Muscle layer of duodenum (tissue), 2 donors: ENCODE data around the gene MLLT3.

Source experiments
- H3K27ac ChIP-seq: one replicate; pipeline ENCODE4 v1.7.0; 2013; ENCODE audit warnings: mild to moderate bottlenecking, low read length
- H3K27me3 ChIP-seq: one replicate; pipeline ENCODE4 v1.7.0; 2013; ENCODE audit warnings: low read depth, mild to moderate bottlenecking, control low read depth, low read length
- H3K36me3 ChIP-seq, 2 donors: one replicate each; pipeline ENCODE4 v1.7.0; 2013; ENCODE audit warnings: low read length in 2 of 2, control low read depth in 1 of 2, mild to moderate bottlenecking in 1 of 2; ENCODE audit not compliant: insufficient read depth in 2 of 2, control insufficient read depth in 1 of 2
- H3K4me1 ChIP-seq, 2 donors: one replicate each; pipeline ENCODE4 v1.7.0; 2013; ENCODE audit warnings: low read length in 2 of 2, mild to moderate bottlenecking in 2 of 2, control low read depth in 1 of 2, moderate library complexity in 1 of 2; ENCODE audit not compliant: insufficient read depth in 2 of 2, control insufficient read depth in 1 of 2
- H3K4me3 ChIP-seq, 2 donors: one replicate each; pipeline ENCODE4 v1.7.0; 2013; ENCODE audit warnings: low read length in 2 of 2, low read depth in 1 of 2, mild to moderate bottlenecking in 1 of 2
- H3K9me3 ChIP-seq, 2 donors: one replicate each; pipeline ENCODE4 v1.7.0; 2013; ENCODE audit warnings: low read length in 2 of 2, control low read depth in 1 of 2, mild to moderate bottlenecking in 1 of 2; ENCODE audit not compliant: control insufficient read depth in 1 of 2
- donor health status: healthy.

Gene MLLT3

GRCh38 chr9:20326516-20326915 lies 295.8 kb downstream of the MLLT3 start:
- no peaks in the 10 kb centered on the region for H3K36me3 ChIP-seq
- no peak overlapping the region for H3K4me3 ChIP-seq
- H3K9me3 ChIP-seq = no peaks in the 10 kb centered on the region

DNA sequence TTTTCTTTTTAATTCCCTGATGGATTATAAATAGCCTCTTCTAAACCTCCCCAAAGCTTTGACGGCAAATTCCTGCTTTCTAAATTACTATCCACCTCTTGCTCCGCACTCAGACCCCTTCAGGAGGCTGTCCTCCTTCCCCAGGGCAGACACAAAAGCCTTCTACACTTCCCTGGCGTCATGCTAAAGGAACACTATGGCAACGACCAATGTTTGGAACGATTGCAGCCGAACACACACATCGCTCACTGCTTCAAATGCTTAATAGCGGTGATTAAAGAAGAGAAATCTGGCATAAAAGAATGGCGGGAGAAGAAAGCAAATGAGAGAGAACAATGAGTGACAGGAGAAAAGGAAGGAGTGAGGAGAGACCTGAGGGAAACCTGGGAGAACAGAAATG lies 297.3 kb downstream of the MLLT3 start:
- Histone ChIP-seq H3K4me3 (no peak overlapping the region), H3K27ac (no peak overlapping the region), H3K4me1 (peaks cover 0 to 5% of the 10 kb centered on the region in 2 donors), H3K9me3 (no peaks in the 10 kb centered on the region), H3K27me3 (no peaks in the 10 kb centered on the region), H3K36me3 (no peaks in the 10 kb centered on the region)

More at GRCh38 chr9:20326516-20326915, 295.8 kb downstream of the MLLT3 start:
- Histone ChIP-seq H3K4me1 (no peaks in the 10 kb centered on the region), H3K27me3 (no peaks in the 10 kb centered on the region), H3K27ac (no peak overlapping the region)

DNA sequence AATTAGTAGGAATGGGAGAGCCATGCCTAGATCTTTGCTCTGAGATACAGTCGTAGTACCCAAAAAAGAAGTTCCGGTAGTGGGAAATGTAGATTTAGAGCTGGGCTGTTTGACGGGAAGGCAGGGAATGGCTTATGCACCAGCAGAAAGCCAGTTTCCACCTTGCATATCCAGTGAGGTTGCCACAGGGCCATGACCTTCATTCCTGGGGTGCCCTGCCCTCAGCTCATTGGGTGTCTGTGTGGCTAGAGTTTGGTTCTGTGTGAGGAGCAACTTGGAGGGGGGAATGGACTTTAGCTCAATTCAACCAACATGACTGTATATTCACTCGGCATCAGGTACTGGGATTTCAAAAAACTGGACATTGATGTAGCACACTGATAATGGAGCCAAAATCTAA lies 300.1 kb downstream of the MLLT3 start:
- Histone ChIP-seq H3K4me3 (no peak overlapping the region), H3K36me3 (no peaks in the 10 kb centered on the region), H3K27ac (no peak overlapping the region), H3K9me3 (no peaks in the 10 kb centered on the region), H3K27me3 (no peaks in the 10 kb centered on the region), H3K4me1 (peaks cover 0 to 10% of the 10 kb centered on the region in 2 donors)

- H3K36me3 ChIP-seq = no peaks in the 10 kb centered on the region
- no peaks in the 10 kb centered on the region for H3K9me3 ChIP-seq
- no peaks in the 10 kb centered on the region for H3K27me3 ChIP-seq
- H3K4me3 ChIP-seq = no peak overlapping the region
- H3K4me1 ChIP-seq = peaks cover 0 to 10% of the 10 kb centered on the region in 2 donors
- H3K27ac ChIP-seq = no peak overlapping the region
These were observed 300.7 kb downstream of the MLLT3 start for GRCh38 chr9:20321423-20322082.

DNA sequence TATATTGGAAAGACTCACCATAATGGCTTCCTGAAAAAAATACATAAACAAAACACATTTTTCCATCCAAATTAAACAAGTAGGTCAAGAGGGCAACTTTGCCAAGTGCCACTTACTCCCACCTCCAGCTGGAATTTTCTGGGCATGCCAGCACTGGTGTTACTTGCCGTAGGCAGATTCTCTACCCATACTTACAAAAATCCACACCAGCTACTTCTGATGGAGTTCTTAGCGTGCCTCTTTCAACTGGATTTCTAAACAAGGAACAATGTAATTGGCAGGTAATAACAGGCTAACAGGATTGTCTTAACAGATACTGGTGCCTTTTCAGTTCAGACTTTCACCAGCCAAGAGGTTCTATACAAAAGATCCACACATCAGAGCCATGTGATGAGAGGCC lies 301.4 kb downstream of the MLLT3 start:
- Histone ChIP-seq H3K27ac (no peak overlapping the region), H3K4me3 (no peak overlapping the region), H3K9me3 (no peaks in the 10 kb centered on the region), H3K27me3 (no peaks in the 10 kb centered on the region), H3K4me1 (peaks cover 0 to 10% of the 10 kb centered on the region in 2 donors), H3K36me3 (no peaks in the 10 kb centered on the region)

DNA sequence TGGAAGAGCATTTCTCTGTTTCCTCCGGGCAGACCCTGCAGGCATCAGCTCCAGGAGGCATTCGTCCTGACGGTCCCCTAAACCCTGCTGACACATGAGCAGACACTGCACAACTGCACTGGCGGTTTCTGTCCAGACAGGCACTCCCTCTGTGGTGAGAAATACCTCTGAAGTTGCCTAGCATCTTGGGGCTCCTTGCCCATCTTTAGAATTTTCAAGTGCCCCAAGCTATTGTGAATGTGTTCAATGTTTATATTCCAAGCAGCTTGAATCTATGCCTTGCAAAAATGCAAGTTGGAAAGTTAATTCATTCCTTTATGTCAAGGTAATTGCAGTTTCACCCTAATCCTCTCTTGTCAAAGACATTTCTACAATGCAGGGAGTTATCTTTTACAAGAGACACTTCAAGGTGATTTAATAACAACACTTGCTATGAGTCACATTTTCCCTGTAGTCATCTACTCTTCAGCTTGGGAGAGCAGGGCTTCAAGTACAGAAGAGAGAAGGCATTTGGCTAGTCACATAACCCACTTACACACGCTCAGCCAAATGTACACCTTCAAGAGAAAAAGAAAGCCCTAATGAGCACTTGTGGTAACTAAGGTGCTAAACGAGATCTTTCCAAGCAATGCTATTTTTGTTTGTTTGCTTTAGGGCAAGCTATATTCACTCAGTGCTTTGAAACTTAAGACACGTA lies 302.5 kb downstream of the MLLT3 start:
- Histone ChIP-seq H3K27me3 (no peaks in the 10 kb centered on the region), H3K4me3 (no peak overlapping the region), H3K4me1 (peaks cover 0 to 10% of the 10 kb centered on the region in 2 donors), H3K36me3 (no peaks in the 10 kb centered on the region), H3K27ac (no peak overlapping the region), H3K9me3 (no peaks in the 10 kb centered on the region)

DNA sequence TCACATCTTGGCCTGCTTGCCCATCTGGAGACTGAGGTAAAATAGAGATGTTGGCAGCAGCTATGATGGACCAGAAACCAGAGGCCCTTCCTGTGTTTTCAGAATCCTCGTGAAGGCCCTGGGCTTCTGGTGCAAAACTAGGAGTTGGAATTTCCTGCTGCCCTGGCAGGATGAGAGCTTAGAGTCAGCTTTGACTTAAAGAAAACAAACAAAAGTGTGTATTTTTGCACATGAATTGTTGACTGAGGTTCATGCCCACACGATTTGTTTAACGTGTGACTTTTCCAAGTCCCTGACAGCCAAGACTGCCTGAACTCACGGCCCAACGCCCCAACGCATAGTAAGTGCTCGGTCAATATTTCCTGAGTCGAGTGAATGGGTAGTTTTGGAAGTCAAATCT lies 303.1 kb downstream of the MLLT3 start:
- Histone ChIP-seq H3K27ac (no peak overlapping the region), H3K4me3 (no peak overlapping the region), H3K9me3 (no peaks in the 10 kb centered on the region), H3K27me3 (no peaks in the 10 kb centered on the region), H3K36me3 (no peaks in the 10 kb centered on the region), H3K4me1 (peaks cover 0 to 10% of the 10 kb centered on the region in 2 donors)

DNA sequence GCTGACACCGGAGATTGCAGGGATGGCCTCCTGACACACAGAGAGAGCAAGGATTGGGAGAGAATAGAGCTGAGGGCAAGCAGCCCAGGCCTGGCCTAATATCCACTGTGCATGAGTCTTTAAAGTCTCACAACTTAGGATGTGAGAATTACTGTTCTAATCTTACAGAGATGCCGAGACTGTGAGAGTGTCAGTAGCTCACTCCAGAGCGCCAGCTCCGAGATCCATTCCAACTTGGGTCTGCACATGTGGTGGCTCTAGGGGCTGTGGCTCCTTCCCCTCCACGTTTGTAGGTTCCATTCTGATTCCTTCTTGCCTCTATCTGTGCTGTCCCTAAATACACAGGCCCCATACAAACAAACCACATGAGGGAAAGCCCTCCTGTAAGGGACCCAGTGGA lies 304.6 kb downstream of the MLLT3 start:
- Histone ChIP-seq H3K36me3 (no peaks in the 10 kb centered on the region), H3K4me3 (no peak overlapping the region), H3K9me3 (no peaks in the 10 kb centered on the region), H3K27me3 (no peaks in the 10 kb centered on the region), H3K27ac (no peak overlapping the region), H3K4me1 (peaks cover 0 to 10% of the 10 kb centered on the region in 2 donors)

DNA sequence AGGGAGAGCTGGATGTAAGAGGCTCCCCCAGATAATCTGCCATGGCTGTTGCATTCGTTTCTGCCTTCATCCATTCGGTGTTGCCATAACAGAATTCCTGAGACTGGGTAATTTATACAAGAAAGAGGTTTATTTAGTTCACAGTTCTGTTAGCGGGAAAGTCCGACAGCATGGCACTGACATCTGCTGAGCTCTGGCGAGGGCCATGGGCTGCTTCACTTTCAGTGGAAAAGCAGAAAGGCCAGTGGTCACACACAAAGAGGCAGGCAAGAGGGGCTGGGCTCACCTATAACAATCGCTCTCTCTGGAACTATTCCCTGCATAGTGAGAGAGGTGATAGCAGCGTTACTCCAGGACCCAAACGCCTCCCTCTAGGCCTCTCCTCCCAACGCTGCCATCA lies 305.9 kb downstream of the MLLT3 start:
- H3K36me3 ChIP-seq = no peaks in the 10 kb centered on the region
- no peaks in the 10 kb centered on the region for H3K9me3 ChIP-seq
- no peak overlapping the region for H3K4me3 ChIP-seq
- peaks cover 0 to 10% of the 10 kb centered on the region in 2 donors for H3K4me1 ChIP-seq
- no peak overlapping the region for H3K27ac ChIP-seq
- H3K27me3 ChIP-seq = no peaks in the 10 kb centered on the region

GRCh38 chr9:20315677-20316076 lies 306.6 kb downstream of the MLLT3 start:
- no peak overlapping the region for H3K27ac ChIP-seq
- no peaks in the 10 kb centered on the region for H3K27me3 ChIP-seq
- no peaks in the 10 kb centered on the region for H3K9me3 ChIP-seq
- H3K36me3 ChIP-seq = no peaks in the 10 kb centered on the region
- H3K4me3 ChIP-seq = no peak overlapping the region
- H3K4me1 ChIP-seq = peaks cover 0 to 9% of the 10 kb centered on the region in 2 donors

- no peak overlapping the region for H3K27ac ChIP-seq
- H3K27me3 ChIP-seq = no peaks in the 10 kb centered on the region
- no peaks in the 10 kb centered on the region for H3K9me3 ChIP-seq
- no peak overlapping the region for H3K4me3 ChIP-seq
- peaks cover 0 to 6% of the 10 kb centered on the region in 2 donors for H3K4me1 ChIP-seq
- H3K36me3 ChIP-seq = no peaks in the 10 kb centered on the region
These were observed 307.3 kb downstream of the MLLT3 start for GRCh38 chr9:20314981-20315380.
